ENCODE data around the gene SYNJ2.

SYNJ2 gene

GRCh38 chr6:158000530-158001307 lies 19.1 kb downstream of the SYNJ2 start:
- H3K36me3 ChIP-seq (ENCODE audit: control insufficient read depth, insufficient read depth, low read length): peaks cover 16% of the 10 kb centered on the region
- WGBS, 2 experiments (ENCODE audit: insufficient coverage in 2 of 2): 94 to 95% methylated on average over 10 to 12 of the region's 17 CpGs
- no peaks in the 10 kb centered on the region for H3K9me3 ChIP-seq (ENCODE audit: control insufficient read depth, low read length)
- H3K4me3 ChIP-seq (ENCODE audit: extremely low read depth, insufficient read depth, low read length, poor library complexity, severe bottlenecking): no peak overlapping the region
- H3K4me1 ChIP-seq (ENCODE audit: control insufficient read depth, insufficient read depth, low read length, poor library complexity, severe bottlenecking): peaks cover 27% of the 10 kb centered on the region
- H3K27ac ChIP-seq (ENCODE audit: low read depth, low read length, severe bottlenecking): no peak overlapping the region

GRCh38 chr6:158002249-158002950 lies 20.7 kb downstream of the SYNJ2 start:
- Histone ChIP-seq H3K4me1 (ENCODE audit: control insufficient read depth, insufficient read depth, low read length, poor library complexity, severe bottlenecking) (peaks cover 27% of the 10 kb centered on the region), H3K36me3 (ENCODE audit: control insufficient read depth, insufficient read depth, low read length) (peaks cover 12% of the 10 kb centered on the region), H3K27ac (ENCODE audit: low read depth, low read length, severe bottlenecking) (peak overlapping the region; percentile 86), H3K9me3 (ENCODE audit: control insufficient read depth, low read length) (no peaks in the 10 kb centered on the region), H3K4me3 (ENCODE audit: extremely low read depth, insufficient read depth, low read length, poor library complexity, severe bottlenecking) (no peak overlapping the region)
- WGBS, 2 experiments (ENCODE audit: insufficient coverage in 2 of 2): 94 to 96% methylated on average over 4 to 6 of the region's 6 CpGs

GRCh38 chr6:158002951-158003853 lies 21.5 kb downstream of the SYNJ2 start:
- Histone ChIP-seq H3K27ac (ENCODE audit: low read depth, low read length, severe bottlenecking) (peak overlapping the region; percentile 86), H3K36me3 (ENCODE audit: control insufficient read depth, insufficient read depth, low read length) (peaks cover 12% of the 10 kb centered on the region), H3K4me3 (ENCODE audit: extremely low read depth, insufficient read depth, low read length, poor library complexity, severe bottlenecking) (no peak overlapping the region), H3K9me3 (ENCODE audit: control insufficient read depth, low read length) (no peaks in the 10 kb centered on the region), H3K4me1 (ENCODE audit: control insufficient read depth, insufficient read depth, low read length, poor library complexity, severe bottlenecking) (peaks cover 27% of the 10 kb centered on the region)
- 88 to 91% methylated on average over 12 to 13 of the region's 15 CpGs for WGBS, 2 experiments (ENCODE audit: insufficient coverage in 2 of 2)

GRCh38 chr6:158003910-158004700 lies 22.4 kb downstream of the SYNJ2 start:
- no peak overlapping the region for H3K4me3 ChIP-seq (ENCODE audit: extremely low read depth, insufficient read depth, low read length, poor library complexity, severe bottlenecking)
- H3K9me3 ChIP-seq (ENCODE audit: control insufficient read depth, low read length): no peaks in the 10 kb centered on the region
- peak overlapping the region; percentile 86 for H3K27ac ChIP-seq (ENCODE audit: low read depth, low read length, severe bottlenecking)
- peaks cover 16% of the 10 kb centered on the region for H3K36me3 ChIP-seq (ENCODE audit: control insufficient read depth, insufficient read depth, low read length)
- 92 to 93% methylated on average over 7 to 8 of the region's 10 CpGs for WGBS, 2 experiments (ENCODE audit: insufficient coverage in 2 of 2)
- H3K4me1 ChIP-seq (ENCODE audit: control insufficient read depth, insufficient read depth, low read length, poor library complexity, severe bottlenecking): peaks cover 29% of the 10 kb centered on the region

- H3K4me3 ChIP-seq (ENCODE audit: extremely low read depth, insufficient read depth, low read length, poor library complexity, severe bottlenecking): no peak overlapping the region
- 96% methylated on average over 13 of the region's 14 CpGs for WGBS, 2 experiments (ENCODE audit: insufficient coverage in 2 of 2)
- H3K4me1 ChIP-seq (ENCODE audit: control insufficient read depth, insufficient read depth, low read length, poor library complexity, severe bottlenecking): peaks cover 35% of the 10 kb centered on the region
- H3K27ac ChIP-seq (ENCODE audit: low read depth, low read length, severe bottlenecking): no peak overlapping the region
- no peaks in the 10 kb centered on the region for H3K9me3 ChIP-seq (ENCODE audit: control insufficient read depth, low read length)
- peaks cover 19% of the 10 kb centered on the region for H3K36me3 ChIP-seq (ENCODE audit: control insufficient read depth, insufficient read depth, low read length)
Observed at GRCh38 chr6:158004701-158005095, 23.0 kb downstream of the SYNJ2 start.

- H3K9me3 ChIP-seq (ENCODE audit: control insufficient read depth, low read length): no peaks in the 10 kb centered on the region
- peaks cover 36% of the 10 kb centered on the region for H3K4me1 ChIP-seq (ENCODE audit: control insufficient read depth, insufficient read depth, low read length, poor library complexity, severe bottlenecking)
- H3K4me3 ChIP-seq (ENCODE audit: extremely low read depth, insufficient read depth, low read length, poor library complexity, severe bottlenecking): no peak overlapping the region
- H3K36me3 ChIP-seq (ENCODE audit: control insufficient read depth, insufficient read depth, low read length): peaks cover 22% of the 10 kb centered on the region
- no peak overlapping the region for H3K27ac ChIP-seq (ENCODE audit: low read depth, low read length, severe bottlenecking)
- 89 to 92% methylated on average over 8 to 10 of the region's 11 CpGs for WGBS, 2 experiments (ENCODE audit: insufficient coverage in 2 of 2)
Observed at GRCh38 chr6:158005626-158006180, 24.0 kb downstream of the SYNJ2 start.

GRCh38 chr6:158006331-158006730 lies 24.7 kb downstream of the SYNJ2 start:
- no peak overlapping the region for H3K27ac ChIP-seq (ENCODE audit: low read depth, low read length, severe bottlenecking)
- no peak overlapping the region for H3K4me3 ChIP-seq (ENCODE audit: extremely low read depth, insufficient read depth, low read length, poor library complexity, severe bottlenecking)
- no peaks in the 10 kb centered on the region for H3K9me3 ChIP-seq (ENCODE audit: control insufficient read depth, low read length)
- peaks cover 23% of the 10 kb centered on the region for H3K36me3 ChIP-seq (ENCODE audit: control insufficient read depth, insufficient read depth, low read length)
- H3K4me1 ChIP-seq (ENCODE audit: control insufficient read depth, insufficient read depth, low read length, poor library complexity, severe bottlenecking): peaks cover 36% of the 10 kb centered on the region
- 95 to 98% methylated on average over 6 of the region's 7 CpGs for WGBS, 2 experiments (ENCODE audit: insufficient coverage in 2 of 2)

GRCh38 chr6:158006821-158007570 lies 25.3 kb downstream of the SYNJ2 start:
- H3K36me3 ChIP-seq (ENCODE audit: control insufficient read depth, insufficient read depth, low read length): peaks cover 28% of the 10 kb centered on the region
- H3K9me3 ChIP-seq (ENCODE audit: control insufficient read depth, low read length): no peaks in the 10 kb centered on the region
- H3K27ac ChIP-seq (ENCODE audit: low read depth, low read length, severe bottlenecking): no peak overlapping the region
- no peak overlapping the region for H3K4me3 ChIP-seq (ENCODE audit: extremely low read depth, insufficient read depth, low read length, poor library complexity, severe bottlenecking)
- peaks cover 36% of the 10 kb centered on the region for H3K4me1 ChIP-seq (ENCODE audit: control insufficient read depth, insufficient read depth, low read length, poor library complexity, severe bottlenecking)
- 90 to 93% methylated on average over 10 of the region's 11 CpGs for WGBS, 2 experiments (ENCODE audit: insufficient coverage in 2 of 2)

- Histone ChIP-seq H3K27ac (ENCODE audit: low read depth, low read length, severe bottlenecking) (peak overlapping the region; percentile 33), H3K4me3 (ENCODE audit: extremely low read depth, insufficient read depth, low read length, poor library complexity, severe bottlenecking) (no peak overlapping the region), H3K9me3 (ENCODE audit: control insufficient read depth, low read length) (no peaks in the 10 kb centered on the region), H3K4me1 (ENCODE audit: control insufficient read depth, insufficient read depth, low read length, poor library complexity, severe bottlenecking) (peaks cover 20% of the 10 kb centered on the region), H3K36me3 (ENCODE audit: control insufficient read depth, insufficient read depth, low read length) (peaks cover 29% of the 10 kb centered on the region)
- WGBS, 2 experiments (ENCODE audit: insufficient coverage in 2 of 2): 97 to 100% methylated on average over 6 of the region's 6 CpGs
Observed at GRCh38 chr6:158008864-158009113, 27.1 kb downstream of the SYNJ2 start.
